AG04449 (cell line): Measurements from ENCODE around the gene PIP5K1C.

ENCODE experiments used
- CTCF ChIA-PET: fragments of 350-600 bp; formaldehyde crosslinking; extraction: SDS; loops from one replicate; lab custom pipeline; 2021; ENCODE audit warnings: antibody characterized with exemption; lab: Yijun Ruan, JAX
- POLR2A ChIA-PET: fragments of 400-600, 350-600 bp; formaldehyde crosslinking; extraction: SDS; loops from one replicate; lab custom pipeline; 2020; ENCODE audit warnings: antibody characterized with exemption, inconsistent platforms; lab: Yijun Ruan, JAX
- DNase-seq: peaks from one replicate; pipeline ENCODE4 v3.0.0-alpha.2; 2010; ENCODE audit warnings: low read depth, low spot score
- H3K4me3 ChIP-seq: 2 replicates; pipeline ENCODE4 v1.5.1; 2011; ENCODE audit warnings: low read depth, mild to moderate bottlenecking, control low read depth, low read length
- CTCF ChIP-seq: IDR thresholded peaks from one replicate; pipeline ENCODE4 v1.5.1; 2011; ENCODE audit warnings: mild to moderate bottlenecking, moderate library complexity, low read length, control low read depth, inconsistent platforms; ENCODE audit not compliant: insufficient read depth; ENCODE audit errors: missing control alignments

The PIP5K1C gene

GRCh38 chr19:3657395-3657769 lies 42.9 kb downstream of the PIP5K1C start:
- ChIA-PET POLR2A (no interaction called here), CTCF (interaction anchor here (0.9 to 6.2 kb wide), 2 partner anchors 9 to 42 kb away, joined by 3 to 48 read pairs; no protein-coding TSS in a partner anchor)

GRCh38 chr19:3656747-3657394 lies 43.4 kb downstream of the PIP5K1C start:
- CTCF ChIA-PET: interaction anchor here (0.7 to 6.2 kb wide), 3 partner anchors 10 to 352 kb away, joined by 3 to 48 read pairs (median 3); no protein-coding TSS in a partner anchor
- POLR2A ChIA-PET: no interaction called here
- TF ChIP-seq CTCF: no peak
- no peak for DNase-seq
- H3K4me3 ChIP-seq: no peak overlapping the region

More at GRCh38 chr19:3657395-3657769, 42.9 kb downstream of the PIP5K1C start:
- no peak for DNase-seq
- no peak for TF ChIP-seq CTCF
- no peak overlapping the region for H3K4me3 ChIP-seq

GRCh38 chr19:3656073-3656746 lies 44.1 kb downstream of the PIP5K1C start:
- no peak for TF ChIP-seq CTCF
- CTCF ChIA-PET: interaction anchor here (0.7 to 6.2 kb wide), 7 partner anchors 10 to 351 kb away, joined by 3 to 48 read pairs (median 4); partner anchors contain the start of gene TJP3
- POLR2A ChIA-PET: interaction anchor here (0.6 to 1.1 kb wide), 4 partner anchors 16 to 98 kb away, joined by 3 read pairs; partner anchors contain the start of gene MFSD12
- H3K4me3 ChIP-seq: no peak overlapping the region
- DNase-seq: no peak

GRCh38 chr19:3655402-3656072 lies 44.7 kb downstream of the PIP5K1C start:
- DNase-seq: peak; percentile 69
- peak overlapping the region; percentile 30 for H3K4me3 ChIP-seq
- ChIA-PET CTCF (interaction anchor here (0.6 to 6.2 kb wide), 6 partner anchors 11 to 353 kb away, joined by 3 to 48 read pairs (median 4); partner anchors contain the start of gene TJP3), POLR2A (interaction anchor here (0.6 to 1.1 kb wide), 4 partner anchors 16 to 98 kb away, joined by 3 read pairs; partner anchors contain the start of gene MFSD12)
- TF ChIP-seq CTCF: no peak

- ChIA-PET POLR2A (no interaction called here), CTCF (interaction anchor here (0.6 to 6.2 kb wide), 4 partner anchors 8 to 349 kb away, joined by 3 to 48 read pairs (median 4); no protein-coding TSS in a partner anchor)
- H3K4me3 ChIP-seq: no peak overlapping the region
- TF ChIP-seq CTCF: peak; percentile 13
- DNase-seq: no peak
These were observed 46.3 kb downstream of the PIP5K1C start for GRCh38 chr19:3653865-3654513.
